HG03571 (cell line): ENCODE measurements around the gene SMAD3.

Experiments
- ATAC-seq: cut with Tn5 transposase; IDR thresholded peaks from one replicate; pipeline ENCODE4 v1.9.1; 2021; ENCODE audit not compliant: unreplicated experiment

Gene SMAD3

GRCh38 chr15:67080118-67080899 is 14.9 kb downstream of the SMAD3 start:
- ATAC-seq, result no peak

- ATAC-seq, result peak; percentile 36
Measured at GRCh38 chr15:67080900-67081431, 15.6 kb downstream of the SMAD3 start.

- no peak for ATAC-seq
Measured at GRCh38 chr15:67082007-67082536, 16.7 kb downstream of the SMAD3 start.

GRCh38 chr15:67083135-67083762 is 17.8 kb downstream of the SMAD3 start:
- ATAC-seq, result no peak

- no peak for ATAC-seq
Measured at GRCh38 chr15:67084561-67084960, 19.2 kb downstream of the SMAD3 start.

- ATAC-seq, result no peak
Measured at GRCh38 chr15:67085237-67085817, 19.9 kb downstream of the SMAD3 start.

GRCh38 chr15:67085818-67086636 is 20.6 kb downstream of the SMAD3 start:
- ATAC-seq, result peak; percentile 28

- no peak for ATAC-seq
Measured at GRCh38 chr15:67086637-67086914, 21.2 kb downstream of the SMAD3 start.

- no peak for ATAC-seq
Measured at GRCh38 chr15:67087507-67088172, 22.2 kb downstream of the SMAD3 start.

GRCh38 chr15:67089217-67090193 is 24.1 kb downstream of the SMAD3 start:
- no peak for ATAC-seq

GRCh38 chr15:67090297-67091070 is 25.1 kb downstream of the SMAD3 start:
- ATAC-seq, result no peak

GRCh38 chr15:67091071-67091979 is 25.9 kb downstream of the SMAD3 start:
- ATAC-seq, result peak; percentile 65

- ATAC-seq, result no peak
Measured at GRCh38 chr15:67091980-67092677, 26.7 kb downstream of the SMAD3 start.

- ATAC-seq, result peak; percentile 1
Measured at GRCh38 chr15:67092752-67093503, 27.5 kb downstream of the SMAD3 start.

- ATAC-seq, result peak; percentile 46
Measured at GRCh38 chr15:67093504-67093862, 28.1 kb downstream of the SMAD3 start.
